Measurements from ENCODE around the gene POLRMT.

Gene POLRMT

GRCh38 chr19:662962-663681 lies 29.8 kb upstream of the POLRMT start, which contains the start of gene RNF126:
TSS of gene RNF126 (minus strand) at chr19:663214. CDS start at chr19:663121, 93 bp downstream.
- peak; percentile 91 for DNase-seq

GRCh38 chr19:662207-662961 lies 29.0 kb upstream of the POLRMT start:
- no peak for DNase-seq

- DNase-seq: no peak
These were observed 28.3 kb upstream of the POLRMT start for GRCh38 chr19:661427-662196.

GRCh38 chr19:660793-661426 lies 27.6 kb upstream of the POLRMT start:
- no peak for DNase-seq

- DNase-seq: no peak
These were observed 25.8 kb upstream of the POLRMT start for GRCh38 chr19:658916-659839.

GRCh38 chr19:658059-658839 lies 24.9 kb upstream of the POLRMT start:
- DNase-seq: no peak

GRCh38 chr19:657611-658010 lies 24.3 kb upstream of the POLRMT start:
- DNase-seq: no peak

- DNase-seq: no peak
These were observed 23.6 kb upstream of the POLRMT start for GRCh38 chr19:656751-657559.

- DNase-seq: no peak
These were observed 22.4 kb upstream of the POLRMT start for GRCh38 chr19:655691-656090.

- DNase-seq: no peak
These were observed 20.1 kb upstream of the POLRMT start for GRCh38 chr19:653425-653824.

GRCh38 chr19:652467-653389 lies 19.4 kb upstream of the POLRMT start:
- no peak for DNase-seq

- no peak for DNase-seq
These were observed 18.7 kb upstream of the POLRMT start for GRCh38 chr19:651991-652390.

- no peak for DNase-seq
These were observed 17.9 kb upstream of the POLRMT start for GRCh38 chr19:651114-651818.

- no peak for DNase-seq
These were observed 16.8 kb upstream of the POLRMT start for GRCh38 chr19:650121-650520.

- DNase-seq: no peak
These were observed 15.8 kb upstream of the POLRMT start for GRCh38 chr19:648904-649801.

- no peak for DNase-seq
These were observed 15.0 kb upstream of the POLRMT start for GRCh38 chr19:648305-648704.

- no peak for DNase-seq
These were observed 14.4 kb upstream of the POLRMT start for GRCh38 chr19:647566-648284.
